Erythroblast (primary cell): Measurements from ENCODE around the gene GNG14.
A peak's percentile ranks its signal among the peaks of the same experiment; 100 is the strongest.

Experiments used
- DNase-seq, 2 experiments: peaks; one replicate each; lab custom pipeline; 2025; lab: John Stamatoyannopoulos, UW
- GATA1 ChIP-seq: IDR thresholded peaks from 2 replicates; pipeline ENCODE4 v1.6.1; 2011; ENCODE audit warnings: low read depth, mild to moderate bottlenecking, control low read depth, low read length, moderate library complexity
- POLR2A ChIP-seq: IDR thresholded peaks from 2 replicates; pipeline ENCODE4 v1.6.1; 2011; ENCODE audit warnings: mild to moderate bottlenecking, low read length

Gene GNG14

DNA sequence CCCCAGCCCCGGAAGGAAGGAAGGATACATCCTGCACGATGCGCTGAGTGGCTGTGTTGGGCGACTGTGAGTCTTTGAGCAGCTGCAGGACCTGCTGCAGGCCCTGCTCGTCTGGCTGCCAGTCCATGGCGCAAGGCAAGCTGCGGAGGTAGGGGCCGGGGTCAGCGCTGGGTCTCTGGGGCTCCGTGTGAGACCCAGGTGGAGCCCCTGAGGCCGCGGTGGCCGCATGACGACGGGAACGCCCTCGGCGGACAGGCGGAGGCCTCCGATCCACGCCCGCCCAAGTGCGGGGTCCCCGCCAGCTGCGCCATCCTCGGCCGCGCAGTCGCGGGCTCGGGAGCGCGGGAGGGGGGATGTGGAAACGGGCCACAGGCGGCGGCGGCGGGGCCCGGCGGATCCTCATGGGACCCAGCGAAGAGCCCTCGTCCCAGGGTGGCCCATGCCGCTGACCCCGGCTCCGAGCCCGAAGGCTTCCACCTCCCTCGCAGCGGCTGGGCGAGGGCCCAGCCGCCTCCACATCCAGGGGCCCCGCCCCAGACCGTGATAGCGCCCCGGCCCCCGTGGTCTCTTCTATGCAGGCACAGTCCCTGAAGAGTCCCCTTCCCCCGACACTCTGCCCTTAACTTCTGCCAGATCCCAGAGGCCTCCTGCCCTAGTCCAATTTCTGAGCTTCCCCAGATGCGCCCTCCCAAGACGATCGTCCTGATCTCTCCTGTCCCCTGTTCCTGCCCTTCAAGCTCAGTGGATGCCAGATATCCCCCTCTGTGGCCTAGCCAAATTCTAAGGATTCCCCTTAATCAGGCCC, 33.3 kb downstream of the GNG14 start:
- no peak for TF ChIP-seq POLR2A
- no peak for TF ChIP-seq GATA1
- peak; percentile 52 to 60 for DNase-seq

DNA sequence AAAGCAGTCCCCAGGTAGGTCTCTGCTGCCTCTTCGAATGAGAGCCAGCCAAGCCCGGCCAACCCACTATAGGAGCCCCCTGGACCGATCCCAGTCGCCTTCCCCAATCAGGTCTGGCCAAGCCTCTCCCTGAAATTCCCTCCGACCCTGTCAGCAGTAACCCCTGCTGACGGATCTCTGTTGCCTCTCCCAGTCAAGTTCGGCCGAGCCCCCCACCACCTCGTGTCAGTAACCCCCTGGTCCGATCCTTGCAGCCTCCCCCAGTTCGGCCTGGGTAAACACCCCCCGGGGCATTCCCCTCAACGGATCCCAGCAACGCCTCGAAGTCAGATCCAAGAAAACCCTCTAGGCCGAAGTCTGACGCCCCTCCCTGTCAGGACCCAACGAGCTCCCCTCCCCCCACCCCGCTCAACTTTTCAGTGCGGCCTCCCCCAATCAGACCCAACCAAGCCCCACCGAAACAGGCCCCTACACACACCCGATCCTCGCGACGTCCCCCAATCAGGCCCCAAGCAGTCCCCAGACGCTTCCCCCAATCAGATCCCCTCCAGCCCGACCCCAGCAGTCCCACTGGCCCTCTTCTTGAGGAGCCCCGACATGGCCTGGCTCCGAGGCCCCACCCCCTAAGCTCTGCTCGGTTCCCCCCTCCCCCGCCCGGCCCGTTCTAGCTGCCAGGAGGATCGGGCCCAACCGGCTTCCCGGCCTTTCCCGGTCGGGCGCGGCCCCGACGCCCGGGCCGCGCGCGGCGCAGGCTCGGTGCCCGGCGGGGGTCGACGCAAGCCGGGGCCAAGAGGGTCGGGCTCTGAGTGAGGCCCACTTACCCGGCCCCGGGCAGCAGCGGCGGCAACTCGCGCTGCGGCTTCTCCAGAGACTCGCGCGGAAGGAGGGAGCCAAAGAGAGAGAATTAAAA, 34.1 kb downstream of the GNG14 start:
- TF ChIP-seq GATA1: no peak
- TF ChIP-seq POLR2A: no peak
- DNase-seq: peak; percentile 87 to 90

DNA sequence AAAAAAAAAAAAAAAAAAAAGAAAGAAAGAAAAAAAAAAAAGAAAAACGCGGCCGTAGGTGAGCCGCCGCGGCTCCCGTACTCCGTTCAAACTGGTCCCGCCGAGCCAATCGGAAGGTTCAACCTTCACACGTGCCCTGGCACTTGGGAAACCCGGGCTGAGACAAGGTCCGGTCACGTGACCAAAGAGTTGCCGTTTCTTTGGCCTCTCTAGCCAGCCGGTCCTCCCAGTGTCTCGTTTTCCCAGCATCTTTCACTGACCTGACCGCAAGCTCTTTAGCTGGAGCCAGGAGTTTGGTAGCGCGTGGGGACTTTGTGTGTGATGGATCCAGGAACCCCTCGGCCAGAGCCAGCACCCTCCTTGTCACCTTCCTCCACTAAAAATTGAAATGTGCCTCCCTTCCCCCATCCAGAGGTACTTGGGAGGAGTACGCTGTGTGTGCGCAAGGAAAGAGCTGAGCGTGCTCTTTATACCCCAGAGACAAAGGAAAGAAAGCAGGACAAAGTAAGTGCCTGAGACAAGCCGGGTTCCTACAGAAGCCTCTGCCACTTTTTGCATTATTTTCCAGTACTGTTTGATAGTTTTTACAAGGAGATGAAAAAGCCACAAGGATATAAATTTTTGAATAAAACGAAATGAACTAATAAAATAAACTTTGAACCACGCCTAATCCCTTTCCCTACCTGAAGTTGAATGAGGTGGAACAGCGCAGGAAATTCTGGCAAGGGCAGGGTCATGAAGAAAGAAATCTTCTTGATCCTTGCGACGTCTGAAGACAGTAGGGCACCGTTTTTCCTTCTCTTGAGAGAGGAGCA, 35.0 kb downstream of the GNG14 start:
- TF ChIP-seq GATA1 (no peak), POLR2A (peak; percentile 76)
- DNase-seq: peak; percentile 99

DNA sequence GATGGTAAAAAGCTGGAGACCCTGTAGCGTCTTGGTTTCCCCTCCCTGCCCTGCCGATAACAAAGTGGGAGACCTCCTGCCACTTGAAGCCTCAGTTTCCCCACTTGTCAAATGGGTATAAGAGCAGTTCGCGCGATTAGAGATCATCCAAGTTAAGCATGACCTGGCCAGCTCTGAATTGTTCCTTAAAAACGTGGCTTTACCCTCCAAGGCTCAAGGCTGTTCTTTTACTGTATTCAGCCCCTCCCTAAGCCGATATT, 35.5 kb downstream of the GNG14 start:
- no peak for TF ChIP-seq GATA1
- no peak for TF ChIP-seq POLR2A
- DNase-seq: peak; percentile 52 to 54

DNA sequence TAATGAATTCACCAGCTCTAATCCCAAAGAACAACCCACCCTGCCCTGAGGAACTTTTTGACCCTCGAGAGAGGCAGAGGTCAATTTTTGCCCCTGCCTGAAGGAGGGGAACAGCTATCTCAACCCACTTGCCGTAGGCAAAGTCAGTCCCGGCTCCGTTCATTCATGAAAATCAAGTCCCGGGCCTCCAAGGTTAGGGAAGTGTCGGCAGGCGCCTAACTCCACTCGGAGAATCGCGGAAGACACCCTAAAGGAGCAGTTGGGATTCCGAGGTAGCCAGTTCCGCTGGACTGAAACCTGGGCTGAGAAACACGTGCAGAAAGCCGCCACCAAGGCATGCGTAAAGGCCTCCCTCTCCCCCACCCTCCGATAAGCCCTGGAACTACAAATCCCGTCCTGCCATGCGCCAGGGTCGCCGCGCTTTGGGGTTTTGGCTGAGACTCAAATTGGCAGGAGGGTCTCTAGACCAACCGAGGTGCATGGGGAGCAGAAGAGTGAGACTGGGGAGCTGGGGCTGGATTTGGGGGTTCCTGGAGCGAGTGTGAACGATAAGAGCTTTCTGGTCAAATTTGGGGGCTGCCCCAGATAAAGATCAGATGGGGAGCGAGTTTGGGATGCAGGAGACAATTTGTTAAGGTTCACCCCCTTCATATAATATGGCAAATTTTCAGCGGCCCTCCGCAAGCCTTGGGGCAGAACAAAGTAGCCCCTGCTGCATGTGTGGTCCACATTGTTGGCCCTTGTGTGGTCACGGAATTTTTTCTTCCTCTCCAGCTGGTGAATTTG, 36.0 kb downstream of the GNG14 start, which contains the start of gene TNPO2:
Gene TNPO2, minus strand, starts transcription at position 292 of the 786 bp plus-strand sequence. CDS start 2,955 bp downstream, outside the sequence.
- peak; percentile 76 to 83 for DNase-seq
- TF ChIP-seq GATA1 (no peak), POLR2A (peak; percentile 56)

DNA sequence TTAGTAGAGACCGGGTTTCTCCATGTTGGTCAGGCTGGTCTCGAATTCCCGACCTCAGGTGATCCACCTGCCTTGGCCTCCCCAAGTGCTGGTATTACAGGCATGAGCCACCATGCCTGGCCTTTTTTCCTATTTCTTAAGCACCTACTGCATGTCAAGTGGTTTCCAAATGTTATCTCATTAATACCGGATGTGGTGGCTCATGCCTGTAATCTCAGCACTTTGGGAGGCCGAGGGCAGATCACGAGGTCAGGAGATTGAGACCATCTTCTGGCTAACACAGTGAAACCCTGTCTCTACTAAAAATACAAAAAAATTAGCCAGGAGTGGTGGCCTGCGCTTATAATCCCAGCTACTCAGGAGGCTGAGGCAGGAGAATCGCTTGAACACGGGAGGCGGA, 37.8 kb downstream of the GNG14 start:
- peak in 1 of 2 experiments; percentile 30 for DNase-seq

DNA sequence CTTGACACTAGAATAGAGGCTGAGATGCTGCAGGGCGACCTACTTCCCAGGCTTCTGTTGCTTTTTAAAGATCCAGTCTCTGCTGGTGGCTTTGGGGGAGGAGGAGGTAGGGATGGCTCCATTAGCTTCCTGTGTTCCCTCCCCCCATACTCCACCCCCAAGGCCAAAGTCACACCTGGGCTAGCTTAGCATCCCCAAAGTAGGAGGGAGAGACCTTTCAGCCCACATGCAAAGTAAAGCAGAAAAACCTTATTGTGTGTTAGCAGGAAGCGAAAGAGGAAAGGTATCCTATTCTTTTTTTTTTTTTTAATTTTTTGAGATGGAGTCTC, 39.2 kb downstream of the GNG14 start:
- no peak for TF ChIP-seq POLR2A
- no peak for TF ChIP-seq GATA1

DNA sequence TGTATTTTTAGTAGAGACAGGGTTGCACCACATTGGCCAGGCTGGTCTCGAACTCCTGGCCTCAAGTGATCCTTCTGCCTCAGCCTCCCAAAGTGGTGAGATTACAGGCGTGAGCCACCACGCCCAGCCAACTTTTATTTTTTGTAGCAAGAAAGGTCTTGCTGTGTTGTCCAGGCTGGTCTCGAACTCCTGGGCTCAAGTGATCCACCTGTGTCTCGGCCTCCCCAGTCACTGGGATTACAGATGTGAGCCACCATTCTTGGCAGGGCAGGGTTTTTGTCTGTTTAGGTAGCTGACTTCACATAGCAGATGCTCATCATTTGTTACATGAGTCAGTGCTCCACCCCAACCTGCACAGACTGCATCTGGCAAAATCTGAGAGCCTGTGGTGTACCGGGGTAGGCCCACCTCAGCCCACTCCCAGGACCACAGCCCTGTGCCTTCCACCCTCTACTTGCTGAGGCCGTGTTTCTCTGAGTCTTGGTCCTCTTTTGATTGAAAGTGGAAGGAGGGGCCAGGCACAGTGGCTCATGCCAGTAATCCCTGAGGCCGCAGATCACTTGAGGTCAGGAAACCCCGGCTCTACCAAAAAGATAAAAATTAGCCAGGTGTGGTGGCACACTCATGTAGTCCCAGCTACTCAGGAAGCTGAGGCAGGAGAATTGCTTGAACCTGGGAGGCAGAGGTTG, 40.1 kb downstream of the GNG14 start:
- DNase-seq: no peak

More for the DNA sequence above, 39.2 kb downstream of the GNG14 start:
- no peak for DNase-seq

DNA sequence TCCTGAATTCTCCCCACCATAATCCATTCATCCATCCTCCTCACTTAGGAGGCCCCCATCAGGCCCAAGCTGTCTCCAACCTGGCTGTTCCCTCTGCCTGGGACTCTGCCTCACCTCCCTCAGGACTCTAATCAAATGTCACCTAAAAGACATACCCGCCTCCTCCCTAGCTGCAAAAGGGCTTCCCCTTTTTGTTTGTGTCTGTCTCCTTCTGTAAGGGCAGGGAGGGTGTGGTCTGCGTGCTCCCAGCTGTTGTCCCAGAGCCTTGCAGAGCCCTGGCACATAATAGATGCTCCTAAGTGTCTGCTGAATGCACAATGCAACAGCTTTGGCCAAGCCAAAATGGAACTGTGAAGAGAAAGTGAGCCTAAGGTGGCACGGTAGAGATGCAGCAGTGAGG, 42.3 kb downstream of the GNG14 start:
- no peak for DNase-seq
- TF ChIP-seq GATA1: no peak
- TF ChIP-seq POLR2A: no peak

More for the DNA sequence above, 40.1 kb downstream of the GNG14 start:
- TF ChIP-seq POLR2A (no peak), GATA1 (no peak)

DNA sequence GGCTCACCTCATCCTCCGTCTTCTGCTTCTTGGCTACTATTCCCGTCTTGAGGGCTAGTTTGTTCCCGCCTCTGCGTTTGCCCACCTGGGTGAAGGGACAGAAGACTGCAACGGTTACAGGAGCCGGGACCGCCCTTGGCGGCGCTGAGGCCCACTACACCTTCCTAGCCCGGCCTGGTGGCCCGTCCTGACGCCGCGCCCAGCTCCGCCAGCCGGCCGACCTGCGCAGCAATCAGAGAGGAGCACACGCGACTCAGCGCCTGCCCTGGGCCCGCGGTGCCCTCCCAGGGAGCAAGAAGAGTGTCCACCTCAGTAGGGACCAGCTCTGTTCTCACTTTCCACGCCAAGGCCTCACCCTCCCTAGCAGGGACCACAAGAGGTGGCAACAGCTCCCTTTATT, 43.5 kb downstream of the GNG14 start:
- DNase-seq: no peak
- TF ChIP-seq POLR2A (no peak), GATA1 (no peak)

DNA sequence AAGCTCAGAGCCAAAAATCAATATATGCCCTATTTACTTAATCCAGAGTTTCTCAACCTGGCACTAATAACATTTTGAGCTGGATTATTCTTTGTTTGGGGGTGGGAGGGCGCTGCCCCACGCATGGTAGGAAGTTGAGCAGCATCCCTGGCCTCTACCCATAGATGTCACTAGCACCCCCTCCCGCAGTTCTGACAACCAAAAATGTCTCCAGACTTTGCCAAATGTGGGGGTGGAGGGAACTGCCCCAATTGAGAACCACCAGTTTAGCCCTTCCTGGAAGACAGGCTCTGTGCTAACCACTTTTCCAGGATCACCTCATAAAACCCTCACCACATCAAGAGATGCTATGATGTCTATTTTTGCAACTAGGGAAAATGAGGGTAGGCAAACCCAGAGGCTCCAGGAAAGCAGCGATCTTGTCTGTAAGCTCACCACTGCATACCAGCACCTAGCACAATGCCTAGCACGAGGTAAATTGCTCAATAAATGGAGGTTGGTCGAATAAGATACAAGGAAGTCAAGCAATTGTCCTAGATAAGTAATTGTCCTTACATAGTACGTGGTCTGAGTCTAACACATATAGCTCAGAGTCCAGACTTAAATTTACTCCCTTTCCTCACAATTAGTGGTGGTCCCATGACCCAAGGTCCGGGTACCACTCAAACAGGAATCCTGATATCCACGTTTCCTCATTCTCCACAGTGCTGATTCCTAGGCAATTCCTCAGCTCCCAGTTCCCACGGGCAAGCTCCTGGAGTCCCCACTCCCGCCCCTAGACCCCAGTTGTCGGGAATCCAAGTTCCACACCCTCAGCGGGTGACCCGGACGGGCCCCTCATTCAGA, 45.8 kb downstream of the GNG14 start:
- peak; percentile 82 to 85 for DNase-seq
- no peak for TF ChIP-seq POLR2A
- TF ChIP-seq GATA1: no peak
